Gastroesophageal sphincter (tissue), 4 donors: ENCODE data around the gene THBS1. TPM values are rescaled to one million over a fixed set of nuclear protein-coding genes. Genes with fewer than 3 reads are reported as not detected.

Experiments
- ATAC-seq: fragments of 150-250 bp; one replicate; pipeline ENCODE4 v1.9.1; 2016; ENCODE audit warnings: mild to moderate bottlenecking, moderate library complexity
- H3K27ac ChIP-seq, 4 donors: fragments of 200-600 bp; sonication (generic) in 3 of 4; 1 replicate in 3 of 4; 2 replicates in 1 of 4; pipeline ENCODE4 v1.5.1; 2016 to 2019
- H3K27me3 ChIP-seq: fragments of 200-600 bp; sonication (generic); one replicate; pipeline ENCODE4 v1.5.1; 2019
- H3K36me3 ChIP-seq, 2 donors: fragments of 200-600 bp; sonication (generic); one replicate each; pipeline ENCODE4 v1.5.1; 2019; ENCODE audit warnings: control low read depth in 1 of 2
- H3K4me1 ChIP-seq, 3 donors: fragments of 200-600 bp; sonication (generic); 1 replicate in 2 of 3; 2 replicates in 1 of 3; pipeline ENCODE4 v1.5.1; 2016 to 2019; ENCODE audit warnings: control low read depth in 2 of 3
- H3K4me3 ChIP-seq, 2 donors: fragments of 200-600 bp; sonication (generic); one replicate each; pipeline ENCODE4 v1.5.1; 2019; ENCODE audit warnings: mild to moderate bottlenecking in 1 of 2, moderate library complexity in 1 of 2
- H3K9me3 ChIP-seq, 3 donors: fragments of 200-600 bp; sonication (generic); one replicate each; pipeline ENCODE4 v1.5.1; 2017 to 2019; ENCODE audit warnings: control low read depth in 2 of 3
- EP300 ChIP-seq: sonication (generic); formaldehyde crosslinking; IDR thresholded peaks from one replicate; pipeline ENCODE4 v1.6.1; 2017; ENCODE audit warnings: antibody characterized with exemption, mild to moderate bottlenecking
- POLR2A ChIP-seq, 2 donors: fragments of 450-650 bp; IDR thresholded peaks; one replicate each; pipeline ENCODE4 v1.6.1; 2017; ENCODE audit warnings: antibody characterized with exemption in 2 of 2, mild to moderate bottlenecking in 2 of 2, moderate library complexity in 1 of 2
- POLR2AphosphoS5 ChIP-seq: sonication (generic); formaldehyde crosslinking; IDR thresholded peaks from one replicate; pipeline ENCODE4 v1.6.1; 2017; ENCODE audit warnings: antibody characterized with exemption
- whole genome bisulfite sequencing, 2 donors: methylation state at CpG; one replicate each; pipeline ENCODE4 v1.1.5; 2018; ENCODE audit warnings: low coverage in 1 of 2; 5-methylcytosine and 5-hydroxymethylcytosine counted together
- total RNA-seq, 4 donors: library from RNA; depleted of rRNA; stranded (reverse); fragments of >200 nt; gene quantifications; one replicate each; pipeline ENCODE4 v1.1.0, GENCODE V29; 2016
- TF ChIP-seq, protein P1 (sequence below), 4 experiments: fragments of 200-600 bp in 2 of 4; fragments of 450-650 bp in 2 of 4; sonication (generic) in 1 of 4; IDR thresholded peaks; one replicate each; pipeline ENCODE4 v1.5.1; 2017 to 2019; ENCODE audit warnings: antibody characterized with exemption in 4 of 4, mild to moderate bottlenecking in 2 of 4, moderate library complexity in 2 of 4

Gene THBS1
- total RNA-seq, 4 donors from 2014 or later, result 183 to 1,645 (median 277) TPM

DNA sequence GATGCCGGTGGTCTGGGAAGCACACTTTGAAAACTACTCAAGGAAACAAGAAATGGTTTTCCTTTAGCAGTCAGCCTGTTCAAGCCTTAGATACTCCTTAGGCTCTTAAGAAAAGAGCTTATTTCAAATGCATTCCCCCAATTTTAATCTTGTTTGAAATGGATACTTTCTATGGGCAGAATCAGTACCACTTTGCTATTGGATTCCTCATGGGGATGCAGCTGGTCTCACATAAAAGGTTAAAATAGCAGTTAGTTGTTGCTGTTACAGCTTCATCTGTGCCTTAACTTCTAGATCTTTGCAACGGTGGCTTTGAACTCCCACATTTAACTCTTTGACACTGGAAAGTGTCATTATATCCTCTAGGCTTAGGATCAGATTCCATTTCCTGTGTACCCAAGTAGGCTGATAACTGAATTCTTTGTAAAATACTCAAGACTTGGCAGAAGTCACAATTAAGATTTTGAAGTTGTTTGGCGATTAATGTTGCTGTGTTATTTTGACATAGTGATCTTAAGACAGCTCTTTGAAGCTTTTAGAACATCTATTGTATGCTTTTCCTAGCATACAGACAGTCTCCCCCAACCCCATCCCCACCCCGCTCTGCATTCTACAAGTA is 2.2 kb downstream of the THBS1 start:
- Histone ChIP-seq H3K36me3 (peaks cover 0 to 62% of the 10 kb centered on the region in 2 donors), H3K9me3 (no peaks in the 10 kb centered on the region), H3K4me3 (peak overlapping the region; percentile 71 to 80), H3K27ac (peak overlapping the region; percentile 13 to 98 (median 96)), H3K4me1 (peaks cover 3 to 91% (median 42%) of the 10 kb centered on the region in 3 donors), H3K27me3 (no peaks in the 10 kb centered on the region)
- no peak for ATAC-seq
- 41 to 44% methylated on average over 4 of the region's 4 CpGs for WGBS, 2 donors
- TF ChIP-seq POLR2A (IDR thresholded peaks at IDR 0.05) (peak in 1 of 2 donors; percentile 20), POLR2AphosphoS5 (peak; percentile 54)
- TF ChIP-seq, protein P1, sequence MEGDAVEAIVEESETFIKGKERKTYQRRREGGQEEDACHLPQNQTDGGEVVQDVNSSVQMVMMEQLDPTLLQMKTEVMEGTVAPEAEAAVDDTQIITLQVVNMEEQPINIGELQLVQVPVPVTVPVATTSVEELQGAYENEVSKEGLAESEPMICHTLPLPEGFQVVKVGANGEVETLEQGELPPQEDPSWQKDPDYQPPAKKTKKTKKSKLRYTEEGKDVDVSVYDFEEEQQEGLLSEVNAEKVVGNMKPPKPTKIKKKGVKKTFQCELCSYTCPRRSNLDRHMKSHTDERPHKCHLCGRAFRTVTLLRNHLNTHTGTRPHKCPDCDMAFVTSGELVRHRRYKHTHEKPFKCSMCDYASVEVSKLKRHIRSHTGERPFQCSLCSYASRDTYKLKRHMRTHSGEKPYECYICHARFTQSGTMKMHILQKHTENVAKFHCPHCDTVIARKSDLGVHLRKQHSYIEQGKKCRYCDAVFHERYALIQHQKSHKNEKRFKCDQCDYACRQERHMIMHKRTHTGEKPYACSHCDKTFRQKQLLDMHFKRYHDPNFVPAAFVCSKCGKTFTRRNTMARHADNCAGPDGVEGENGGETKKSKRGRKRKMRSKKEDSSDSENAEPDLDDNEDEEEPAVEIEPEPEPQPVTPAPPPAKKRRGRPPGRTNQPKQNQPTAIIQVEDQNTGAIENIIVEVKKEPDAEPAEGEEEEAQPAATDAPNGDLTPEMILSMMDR (IDR thresholded peaks at IDR 0.05), result no peak

DNA sequence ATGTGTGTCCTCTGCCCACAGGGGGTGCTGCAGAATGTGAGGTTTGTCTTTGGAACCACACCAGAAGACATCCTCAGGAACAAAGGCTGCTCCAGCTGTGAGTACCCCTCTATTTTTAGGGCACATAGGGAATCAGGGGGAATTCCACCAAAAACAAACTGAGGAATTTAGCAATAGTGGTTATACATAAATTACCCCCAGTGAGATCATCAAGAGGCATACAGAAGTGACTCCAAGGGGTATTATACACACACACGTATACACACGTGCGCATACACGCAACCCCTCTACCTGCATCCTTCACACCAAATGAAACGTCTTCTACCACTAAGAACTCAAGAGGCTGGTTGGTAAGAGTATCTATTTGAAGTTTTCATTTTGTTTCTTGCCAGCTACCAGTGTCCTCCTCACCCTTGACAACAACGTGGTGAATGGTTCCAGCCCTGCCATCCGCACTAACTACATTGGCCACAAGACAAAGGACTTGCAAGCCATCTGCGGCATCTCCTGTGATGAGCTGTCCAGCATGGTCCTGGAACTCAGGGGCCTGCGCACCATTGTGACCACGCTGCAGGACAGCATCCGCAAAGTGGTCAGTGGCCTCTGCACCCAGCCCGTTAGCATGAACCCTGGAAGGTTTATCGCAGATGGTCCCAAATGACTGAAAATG is 2.9 kb downstream of the THBS1 start:
- peaks cover 0 to 68% of the 10 kb centered on the region in 2 donors for H3K36me3 ChIP-seq
- no peak for TF ChIP-seq EP300
- peak in 1 of 2 donors; percentile 42 for TF ChIP-seq POLR2A (IDR thresholded peaks at IDR 0.05)
- peak; percentile 63 for TF ChIP-seq POLR2AphosphoS5
- TF ChIP-seq, protein P1 (IDR thresholded peaks at IDR 0.05), result peak; percentile 25 to 68 (median 42)
- H3K4me3 ChIP-seq, result peak overlapping the region; percentile 71 to 80

DNA sequence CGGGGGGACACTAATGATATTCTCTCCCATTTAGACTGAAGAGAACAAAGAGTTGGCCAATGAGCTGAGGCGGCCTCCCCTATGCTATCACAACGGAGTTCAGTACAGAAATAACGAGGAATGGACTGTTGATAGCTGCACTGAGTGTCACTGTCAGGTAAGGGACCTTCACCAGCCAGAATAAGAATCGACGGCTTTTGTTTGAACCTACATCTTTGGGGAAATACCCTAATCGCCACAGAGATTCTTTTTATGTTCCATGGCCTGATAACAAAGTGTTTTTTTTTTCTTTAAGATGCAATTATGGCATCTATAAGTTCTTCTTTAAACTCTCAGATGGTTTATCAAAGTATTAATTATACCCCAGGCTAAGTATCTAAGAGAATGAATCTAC is 3.4 kb downstream of the THBS1 start:
- H3K36me3 ChIP-seq, result peaks cover 0 to 74% of the 10 kb centered on the region in 2 donors
- H3K9me3 ChIP-seq, result no peaks in the 10 kb centered on the region
- H3K27ac ChIP-seq, result peak overlapping the region in 3 of 4 donors; percentile 95 to 98 (median 97)
- TF ChIP-seq EP300, result no peak
- no peak for TF ChIP-seq POLR2A (IDR thresholded peaks at IDR 0.05)
- TF ChIP-seq, protein P1 (IDR thresholded peaks at IDR 0.05), result no peak
- TF ChIP-seq POLR2AphosphoS5, result no peak
- WGBS, 2 donors, result 52 to 59% methylated on average over 6 of the region's 7 CpGs
- H3K4me1 ChIP-seq, result peaks cover 3 to 91% (median 44%) of the 10 kb centered on the region in 3 donors
- H3K27me3 ChIP-seq, result no peaks in the 10 kb centered on the region
- ATAC-seq, result no peak
- peak overlapping the region in 1 of 2 donors; percentile 80 for H3K4me3 ChIP-seq

More for the DNA sequence above, 2.9 kb downstream of the THBS1 start:
- H3K27me3 ChIP-seq, result no peaks in the 10 kb centered on the region
- ATAC-seq, result no peak
- 52 to 53% methylated on average over 4 to 8 of the region's 13 CpGs for WGBS, 2 donors
- H3K9me3 ChIP-seq, result no peaks in the 10 kb centered on the region
- peak overlapping the region; percentile 10 to 98 (median 96) for H3K27ac ChIP-seq
- peaks cover 3 to 91% (median 44%) of the 10 kb centered on the region in 3 donors for H3K4me1 ChIP-seq

DNA sequence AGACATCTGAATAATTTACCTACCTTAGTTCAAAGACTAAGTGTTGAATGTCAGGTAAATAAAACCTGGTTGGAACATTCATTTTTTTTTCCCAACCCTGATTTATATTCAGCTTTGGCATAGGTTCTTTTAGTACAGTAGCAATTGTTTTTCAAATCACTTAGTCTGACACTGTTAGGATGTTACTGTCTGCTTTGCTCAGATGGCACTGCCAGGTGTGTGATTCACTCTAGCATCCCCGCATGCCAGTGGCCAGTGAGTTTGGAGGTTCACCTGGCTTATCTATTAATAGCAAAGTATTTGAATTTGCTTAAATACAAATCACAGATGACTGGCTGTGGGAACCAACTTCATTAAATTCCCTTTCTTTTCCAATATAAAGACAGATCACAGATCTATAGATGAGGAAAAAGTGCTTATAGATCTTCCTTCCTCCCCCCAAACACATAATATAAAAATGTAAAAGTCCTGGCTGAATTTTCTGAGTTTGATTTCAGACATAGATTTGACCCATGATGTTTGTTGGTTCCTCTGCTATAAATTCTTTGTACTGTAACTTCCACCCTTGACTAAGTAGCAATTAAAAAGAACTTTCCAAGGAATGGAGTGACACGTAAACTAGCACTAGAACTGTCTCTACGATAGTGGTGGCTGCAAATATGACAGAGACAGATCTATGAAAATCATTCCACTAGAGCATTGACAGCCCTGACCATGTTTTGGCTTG is 3.9 kb downstream of the THBS1 start:
- Histone ChIP-seq H3K9me3 (no peaks in the 10 kb centered on the region), H3K27me3 (no peaks in the 10 kb centered on the region), H3K4me1 (peaks cover 3 to 96% (median 40%) of the 10 kb centered on the region in 3 donors), H3K4me3 (peak overlapping the region in 1 of 2 donors; percentile 80), H3K27ac (peak overlapping the region in 3 of 4 donors; percentile 69 to 98 (median 95)), H3K36me3 (peaks cover 0 to 79% of the 10 kb centered on the region in 2 donors)
- ATAC-seq, result no peak
- TF ChIP-seq EP300 (no peak), POLR2AphosphoS5 (peak; percentile 48)
- 30 to 48% methylated on average over 3 of the region's 3 CpGs for WGBS, 2 donors

DNA sequence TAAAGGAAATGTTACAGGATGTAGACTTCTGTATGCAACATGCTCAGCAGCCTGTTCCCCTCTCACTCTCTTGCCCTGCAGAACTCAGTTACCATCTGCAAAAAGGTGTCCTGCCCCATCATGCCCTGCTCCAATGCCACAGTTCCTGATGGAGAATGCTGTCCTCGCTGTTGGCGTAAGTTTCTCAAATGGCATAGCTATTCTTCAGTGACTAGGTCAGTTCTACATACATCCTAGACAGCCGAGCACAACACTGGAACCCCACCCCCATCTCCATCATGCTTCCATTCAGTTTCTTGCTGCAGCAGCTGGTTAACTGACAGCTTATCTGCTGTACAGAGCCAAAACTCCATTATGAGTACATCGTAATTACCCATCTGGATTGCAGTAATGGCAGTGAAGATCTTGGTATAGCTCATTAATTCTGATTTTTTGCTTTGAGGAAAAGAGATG is 4.5 kb downstream of the THBS1 start:
- H3K36me3 ChIP-seq, result peaks cover 0 to 85% of the 10 kb centered on the region in 2 donors
- H3K9me3 ChIP-seq, result no peaks in the 10 kb centered on the region
- H3K27ac ChIP-seq, result peak overlapping the region; percentile 2 to 98 (median 82)

More for the DNA sequence above, 4.5 kb downstream of the THBS1 start:
- no peak for ATAC-seq
- TF ChIP-seq POLR2A (IDR thresholded peaks at IDR 0.05) (peak in 1 of 2 donors; percentile 50), EP300 (no peak), POLR2AphosphoS5 (peak; percentile 73)
- Histone ChIP-seq H3K4me3 (peak overlapping the region in 1 of 2 donors; percentile 80), H3K4me1 (peaks cover 3 to 100% (median 39%) of the 10 kb centered on the region in 3 donors), H3K27me3 (no peaks in the 10 kb centered on the region)
- 67 to 68% methylated on average over 3 to 4 of the region's 4 CpGs for WGBS, 2 donors
